Measurements from ENCODE around the gene STOM.

Gene STOM

DNA sequence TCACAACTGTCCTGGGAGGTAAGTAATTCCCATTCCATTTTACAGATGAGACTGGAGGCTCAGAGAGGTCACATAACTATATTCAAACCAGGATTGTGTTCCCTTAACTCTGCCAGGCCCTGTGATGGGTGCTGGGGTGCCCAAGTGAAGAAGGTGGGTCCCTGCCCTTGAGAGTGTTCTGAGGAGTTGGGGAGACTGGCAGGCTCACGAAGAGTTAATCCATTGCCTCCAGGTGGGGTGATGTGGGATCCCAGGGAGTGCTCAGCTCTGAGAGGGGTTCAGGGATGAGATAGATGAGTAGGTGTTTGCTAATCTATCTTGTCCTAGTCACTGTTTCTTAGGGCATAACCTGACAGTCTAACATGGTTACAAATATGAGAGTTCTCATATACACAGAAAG lies 65.3 kb downstream of the STOM start:
- no peaks in the 10 kb centered on the region for H3K4me1 ChIP-seq (ENCODE audit: control insufficient read depth, insufficient read depth, low read length)
- ChIA-PET POLR2A (interaction anchor here (0.9 kb wide), 1 partner anchor 9 kb away, joined by 4 read pairs; no protein-coding TSS in a partner anchor), CTCF (interaction anchor here (1.0 to 4.5 kb wide), 5 partner anchors 11 to 92 kb away, joined by 3 to 27 read pairs (median 5); no protein-coding TSS in a partner anchor)
- peaks cover 0 to 25% of the 10 kb centered on the region in 2 experiments; a peak in 1 of 3 replicates for H3K36me3 ChIP-seq (ENCODE audit: control insufficient read depth in 2 of 2, insufficient read depth in 1 of 2, low read length in 2 of 2)
- H3K9me3 ChIP-seq (ENCODE audit: control insufficient read depth, insufficient read depth, low read depth, low read length) = no peaks in the 10 kb centered on the region
- H3K27ac ChIP-seq (ENCODE audit: extremely low read depth, low read depth, low read length) = no peak overlapping the region
- no peak overlapping the region for H3K4me3 ChIP-seq (ENCODE audit: low read depth, low read length)
- TF ChIP-seq ZNF366 (tag by site-specific recombination; conservative IDR thresholded peaks at IDR 0.05) (no peak), KLF8 (tag by site-specific recombination; IDR thresholded peaks at IDR 0.05) (no peak), ZNF654 (tag by site-specific recombination; IDR thresholded peaks at IDR 0.05; ENCODE audit: low read depth) (no peak), ZNF302 (tag by site-specific recombination; IDR thresholded peaks at IDR 0.05; ENCODE audit: low read depth) (no peak), ZNF354C (tag by site-specific recombination; IDR thresholded peaks at IDR 0.05; ENCODE audit: borderline replicate concordance, low read depth) (no peak), ZNF37A (tag by site-specific recombination; IDR thresholded peaks at IDR 0.05) (no peak), ZBTB8A (tag by site-specific recombination; IDR thresholded peaks at IDR 0.05) (no peak), ZNF600 (tag by site-specific recombination; IDR thresholded peaks at IDR 0.05) (no peak), ZFP41 (tag by site-specific recombination; IDR thresholded peaks at IDR 0.05; ENCODE audit: borderline replicate concordance) (no peak), ZNF214 (tag by site-specific recombination; IDR thresholded peaks at IDR 0.05; ENCODE audit: borderline replicate concordance) (no peak), ZSCAN23 (tag by site-specific recombination; IDR thresholded peaks at IDR 0.05) (no peak)
- TF ChIP-seq, protein P1, sequence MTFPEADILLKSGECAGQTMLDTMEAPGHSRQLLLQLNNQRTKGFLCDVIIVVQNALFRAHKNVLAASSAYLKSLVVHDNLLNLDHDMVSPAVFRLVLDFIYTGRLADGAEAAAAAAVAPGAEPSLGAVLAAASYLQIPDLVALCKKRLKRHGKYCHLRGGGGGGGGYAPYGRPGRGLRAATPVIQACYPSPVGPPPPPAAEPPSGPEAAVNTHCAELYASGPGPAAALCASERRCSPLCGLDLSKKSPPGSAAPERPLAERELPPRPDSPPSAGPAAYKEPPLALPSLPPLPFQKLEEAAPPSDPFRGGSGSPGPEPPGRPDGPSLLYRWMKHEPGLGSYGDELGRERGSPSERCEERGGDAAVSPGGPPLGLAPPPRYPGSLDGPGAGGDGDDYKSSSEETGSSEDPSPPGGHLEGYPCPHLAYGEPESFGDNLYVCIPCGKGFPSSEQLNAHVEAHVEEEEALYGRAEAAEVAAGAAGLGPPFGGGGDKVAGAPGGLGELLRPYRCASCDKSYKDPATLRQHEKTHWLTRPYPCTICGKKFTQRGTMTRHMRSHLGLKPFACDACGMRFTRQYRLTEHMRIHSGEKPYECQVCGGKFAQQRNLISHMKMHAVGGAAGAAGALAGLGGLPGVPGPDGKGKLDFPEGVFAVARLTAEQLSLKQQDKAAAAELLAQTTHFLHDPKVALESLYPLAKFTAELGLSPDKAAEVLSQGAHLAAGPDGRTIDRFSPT (tag by site-specific recombination; IDR thresholded peaks at IDR 0.05) = no peak
- TF ChIP-seq, protein P2, sequence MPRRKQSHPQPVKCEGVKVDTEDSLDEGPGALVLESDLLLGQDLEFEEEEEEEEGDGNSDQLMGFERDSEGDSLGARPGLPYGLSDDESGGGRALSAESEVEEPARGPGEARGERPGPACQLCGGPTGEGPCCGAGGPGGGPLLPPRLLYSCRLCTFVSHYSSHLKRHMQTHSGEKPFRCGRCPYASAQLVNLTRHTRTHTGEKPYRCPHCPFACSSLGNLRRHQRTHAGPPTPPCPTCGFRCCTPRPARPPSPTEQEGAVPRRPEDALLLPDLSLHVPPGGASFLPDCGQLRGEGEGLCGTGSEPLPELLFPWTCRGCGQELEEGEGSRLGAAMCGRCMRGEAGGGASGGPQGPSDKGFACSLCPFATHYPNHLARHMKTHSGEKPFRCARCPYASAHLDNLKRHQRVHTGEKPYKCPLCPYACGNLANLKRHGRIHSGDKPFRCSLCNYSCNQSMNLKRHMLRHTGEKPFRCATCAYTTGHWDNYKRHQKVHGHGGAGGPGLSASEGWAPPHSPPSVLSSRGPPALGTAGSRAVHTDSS (tag by site-specific recombination; IDR thresholded peaks at IDR 0.05) = no peak
- TF ChIP-seq, protein P3, sequence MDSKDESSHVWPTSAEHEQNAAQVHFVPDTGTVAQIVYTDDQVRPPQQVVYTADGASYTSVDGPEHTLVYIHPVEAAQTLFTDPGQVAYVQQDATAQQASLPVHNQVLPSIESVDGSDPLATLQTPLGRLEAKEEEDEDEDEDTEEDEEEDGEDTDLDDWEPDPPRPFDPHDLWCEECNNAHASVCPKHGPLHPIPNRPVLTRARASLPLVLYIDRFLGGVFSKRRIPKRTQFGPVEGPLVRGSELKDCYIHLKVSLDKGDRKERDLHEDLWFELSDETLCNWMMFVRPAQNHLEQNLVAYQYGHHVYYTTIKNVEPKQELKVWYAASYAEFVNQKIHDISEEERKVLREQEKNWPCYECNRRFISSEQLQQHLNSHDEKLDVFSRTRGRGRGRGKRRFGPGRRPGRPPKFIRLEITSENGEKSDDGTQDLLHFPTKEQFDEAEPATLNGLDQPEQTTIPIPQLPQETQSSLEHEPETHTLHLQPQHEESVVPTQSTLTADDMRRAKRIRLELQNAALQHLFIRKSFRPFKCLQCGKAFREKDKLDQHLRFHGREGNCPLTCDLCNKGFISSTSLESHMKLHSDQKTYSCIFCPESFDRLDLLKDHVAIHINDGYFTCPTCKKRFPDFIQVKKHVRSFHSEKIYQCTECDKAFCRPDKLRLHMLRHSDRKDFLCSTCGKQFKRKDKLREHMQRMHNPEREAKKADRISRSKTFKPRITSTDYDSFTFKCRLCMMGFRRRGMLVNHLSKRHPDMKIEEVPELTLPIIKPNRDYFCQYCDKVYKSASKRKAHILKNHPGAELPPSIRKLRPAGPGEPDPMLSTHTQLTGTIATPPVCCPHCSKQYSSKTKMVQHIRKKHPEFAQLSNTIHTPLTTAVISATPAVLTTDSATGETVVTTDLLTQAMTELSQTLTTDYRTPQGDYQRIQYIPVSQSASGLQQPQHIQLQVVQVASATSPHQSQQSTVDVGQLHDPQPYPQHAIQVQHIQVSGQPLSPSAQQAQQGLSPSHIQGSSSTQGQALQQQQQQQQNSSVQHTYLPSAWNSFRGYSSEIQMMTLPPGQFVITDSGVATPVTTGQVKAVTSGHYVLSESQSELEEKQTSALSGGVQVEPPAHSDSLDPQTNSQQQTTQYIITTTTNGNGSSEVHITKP (tag by site-specific recombination; IDR thresholded peaks at IDR 0.05) = no peak
- TF ChIP-seq, protein P4, sequence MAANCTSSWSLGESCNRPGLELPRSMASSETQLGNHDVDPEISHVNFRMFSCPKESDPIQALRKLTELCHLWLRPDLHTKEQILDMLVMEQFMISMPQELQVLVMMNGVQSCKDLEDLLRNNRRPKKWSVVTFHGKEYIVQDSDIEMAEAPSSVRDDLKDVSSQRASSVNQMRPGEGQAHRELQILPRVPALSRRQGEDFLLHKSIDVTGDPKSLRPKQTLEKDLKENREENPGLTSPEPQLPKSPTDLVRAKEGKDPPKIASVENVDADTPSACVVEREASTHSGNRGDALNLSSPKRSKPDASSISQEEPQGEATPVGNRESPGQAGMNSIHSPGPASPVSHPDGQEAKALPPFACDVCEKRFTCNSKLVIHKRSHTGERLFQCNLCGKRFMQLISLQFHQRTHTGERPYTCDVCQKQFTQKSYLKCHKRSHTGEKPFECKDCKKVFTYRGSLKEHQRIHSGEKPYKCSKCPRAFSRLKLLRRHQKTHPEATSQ (tag by site-specific recombination; IDR thresholded peaks at IDR 0.05) = no peak
- TF ChIP-seq, protein P5, sequence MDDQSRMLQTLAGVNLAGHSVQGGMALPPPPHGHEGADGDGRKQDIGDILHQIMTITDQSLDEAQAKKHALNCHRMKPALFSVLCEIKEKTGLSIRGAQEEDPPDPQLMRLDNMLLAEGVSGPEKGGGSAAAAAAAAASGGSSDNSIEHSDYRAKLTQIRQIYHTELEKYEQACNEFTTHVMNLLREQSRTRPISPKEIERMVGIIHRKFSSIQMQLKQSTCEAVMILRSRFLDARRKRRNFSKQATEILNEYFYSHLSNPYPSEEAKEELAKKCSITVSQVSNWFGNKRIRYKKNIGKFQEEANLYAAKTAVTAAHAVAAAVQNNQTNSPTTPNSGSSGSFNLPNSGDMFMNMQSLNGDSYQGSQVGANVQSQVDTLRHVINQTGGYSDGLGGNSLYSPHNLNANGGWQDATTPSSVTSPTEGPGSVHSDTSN (CRISPR knock-in tag; IDR thresholded peaks at IDR 0.05) = no peak
- TF ChIP-seq, protein P6, sequence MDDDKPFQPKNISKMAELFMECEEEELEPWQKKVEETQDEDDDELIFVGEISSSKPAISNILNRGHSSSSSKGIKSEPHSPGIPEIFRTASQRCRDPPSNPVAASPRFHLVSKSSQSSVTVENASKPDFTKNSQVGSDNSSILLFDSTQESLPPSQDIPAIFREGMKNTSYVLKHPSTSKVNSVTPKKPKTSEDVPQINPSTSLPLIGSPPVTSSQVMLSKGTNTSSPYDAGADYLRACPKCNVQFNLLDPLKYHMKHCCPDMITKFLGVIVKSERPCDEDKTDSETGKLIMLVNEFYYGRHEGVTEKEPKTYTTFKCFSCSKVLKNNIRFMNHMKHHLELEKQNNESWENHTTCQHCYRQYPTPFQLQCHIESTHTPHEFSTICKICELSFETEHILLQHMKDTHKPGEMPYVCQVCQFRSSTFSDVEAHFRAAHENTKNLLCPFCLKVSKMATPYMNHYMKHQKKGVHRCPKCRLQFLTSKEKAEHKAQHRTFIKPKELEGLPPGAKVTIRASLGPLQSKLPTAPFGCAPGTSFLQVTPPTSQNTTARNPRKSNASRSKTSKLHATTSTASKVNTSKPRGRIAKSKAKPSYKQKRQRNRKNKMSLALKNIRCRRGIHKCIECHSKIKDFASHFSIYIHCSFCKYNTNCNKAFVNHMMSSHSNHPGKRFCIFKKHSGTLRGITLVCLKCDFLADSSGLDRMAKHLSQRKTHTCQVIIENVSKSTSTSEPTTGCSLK (tag by site-specific recombination; IDR thresholded peaks at IDR 0.05) = no peak
- TF ChIP-seq, protein P7, sequence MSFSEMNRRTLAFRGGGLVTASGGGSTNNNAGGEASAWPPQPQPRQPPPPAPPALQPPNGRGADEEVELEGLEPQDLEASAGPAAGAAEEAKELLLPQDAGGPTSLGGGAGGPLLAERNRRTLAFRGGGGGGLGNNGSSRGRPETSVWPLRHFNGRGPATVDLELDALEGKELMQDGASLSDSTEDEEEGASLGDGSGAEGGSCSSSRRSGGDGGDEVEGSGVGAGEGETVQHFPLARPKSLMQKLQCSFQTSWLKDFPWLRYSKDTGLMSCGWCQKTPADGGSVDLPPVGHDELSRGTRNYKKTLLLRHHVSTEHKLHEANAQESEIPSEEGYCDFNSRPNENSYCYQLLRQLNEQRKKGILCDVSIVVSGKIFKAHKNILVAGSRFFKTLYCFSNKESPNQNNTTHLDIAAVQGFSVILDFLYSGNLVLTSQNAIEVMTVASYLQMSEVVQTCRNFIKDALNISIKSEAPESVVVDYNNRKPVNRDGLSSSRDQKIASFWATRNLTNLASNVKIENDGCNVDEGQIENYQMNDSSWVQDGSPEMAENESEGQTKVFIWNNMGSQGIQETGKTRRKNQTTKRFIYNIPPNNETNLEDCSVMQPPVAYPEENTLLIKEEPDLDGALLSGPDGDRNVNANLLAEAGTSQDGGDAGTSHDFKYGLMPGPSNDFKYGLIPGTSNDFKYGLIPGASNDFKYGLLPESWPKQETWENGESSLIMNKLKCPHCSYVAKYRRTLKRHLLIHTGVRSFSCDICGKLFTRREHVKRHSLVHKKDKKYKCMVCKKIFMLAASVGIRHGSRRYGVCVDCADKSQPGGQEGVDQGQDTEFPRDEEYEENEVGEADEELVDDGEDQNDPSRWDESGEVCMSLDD (tag by site-specific recombination; IDR thresholded peaks at IDR 0.05) = no peak
